Measurements from ENCODE around the gene SYNC.
"Not testable (repeated sequence)": the region's sequence is repeated elsewhere in the genome, so short reads cannot be mapped to it uniquely, and the experiment has no call there.

The SYNC gene

DNA sequence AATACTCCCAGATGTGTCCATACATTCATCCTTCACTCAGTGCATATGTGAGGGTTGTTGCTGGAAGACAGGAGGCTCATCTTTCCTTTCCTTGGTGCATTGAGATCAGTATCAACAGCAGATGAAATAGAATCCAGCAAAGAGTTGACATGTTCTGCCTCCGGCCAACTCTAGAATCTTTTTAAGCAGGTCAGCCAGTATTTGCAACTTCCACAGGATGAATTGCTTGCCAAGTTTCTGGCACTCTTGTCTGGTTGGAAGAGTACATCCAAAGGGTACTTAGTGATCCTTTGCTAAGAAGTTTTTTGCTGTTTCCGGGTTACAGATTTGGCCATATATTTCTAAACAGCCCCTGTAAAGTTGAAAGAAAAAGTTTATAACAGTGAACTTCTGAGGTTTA, 21.1 kb downstream of the SYNC start:
- Histone ChIP-seq H3K9me3 (replicated peaks; ENCODE audit: insufficient read depth, low read length) (no peaks in the 10 kb centered on the region), H3K4me3 (ENCODE audit: low read length) (no peak overlapping the region), H3K27me3 (replicated peaks; ENCODE audit: insufficient read depth, low read length) (no peaks in the 10 kb centered on the region), H3K36me3 (replicated peaks; ENCODE audit: insufficient read depth, low read length) (peaks cover 24% of the 10 kb centered on the region), H3K27ac (ENCODE audit: low read length) (no peak overlapping the region), H3K79me2 (ENCODE audit: low read length) (no peaks in the 10 kb centered on the region), H3K4me2 (ENCODE audit: low read depth, low read length) (no peak overlapping the region), H3F3A (ENCODE audit: insufficient read depth, low read length) (peaks cover 4% of the 10 kb centered on the region; the same call in 1 of the 2 replicates), H3K9me2 (replicated peaks; ENCODE audit: insufficient read depth, low read length) (no peaks in the 10 kb centered on the region), H4K20me1 (ENCODE audit: insufficient read depth, low read length) (no peaks in the 10 kb centered on the region), H3K4me1 (ENCODE audit: low read length) (no peaks in the 10 kb centered on the region), H3K9ac (ENCODE audit: low read length) (no peak overlapping the region), H2AFZ (ENCODE audit: low read length) (no peak overlapping the region)
- no peak for DNase-seq
- TF ChIP-seq, protein P1, sequence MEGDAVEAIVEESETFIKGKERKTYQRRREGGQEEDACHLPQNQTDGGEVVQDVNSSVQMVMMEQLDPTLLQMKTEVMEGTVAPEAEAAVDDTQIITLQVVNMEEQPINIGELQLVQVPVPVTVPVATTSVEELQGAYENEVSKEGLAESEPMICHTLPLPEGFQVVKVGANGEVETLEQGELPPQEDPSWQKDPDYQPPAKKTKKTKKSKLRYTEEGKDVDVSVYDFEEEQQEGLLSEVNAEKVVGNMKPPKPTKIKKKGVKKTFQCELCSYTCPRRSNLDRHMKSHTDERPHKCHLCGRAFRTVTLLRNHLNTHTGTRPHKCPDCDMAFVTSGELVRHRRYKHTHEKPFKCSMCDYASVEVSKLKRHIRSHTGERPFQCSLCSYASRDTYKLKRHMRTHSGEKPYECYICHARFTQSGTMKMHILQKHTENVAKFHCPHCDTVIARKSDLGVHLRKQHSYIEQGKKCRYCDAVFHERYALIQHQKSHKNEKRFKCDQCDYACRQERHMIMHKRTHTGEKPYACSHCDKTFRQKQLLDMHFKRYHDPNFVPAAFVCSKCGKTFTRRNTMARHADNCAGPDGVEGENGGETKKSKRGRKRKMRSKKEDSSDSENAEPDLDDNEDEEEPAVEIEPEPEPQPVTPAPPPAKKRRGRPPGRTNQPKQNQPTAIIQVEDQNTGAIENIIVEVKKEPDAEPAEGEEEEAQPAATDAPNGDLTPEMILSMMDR (IDR thresholded peaks at IDR 0.05; ENCODE audit: low read length) = no peak
- no peak for TF ChIP-seq EZH2phosphoT487 (IDR thresholded peaks at IDR 0.05; ENCODE audit: low read length)
- no peak for TF ChIP-seq EZH2 (optimal IDR thresholded peaks at IDR 0.05; ENCODE audit: low read depth, low read length)

DNA sequence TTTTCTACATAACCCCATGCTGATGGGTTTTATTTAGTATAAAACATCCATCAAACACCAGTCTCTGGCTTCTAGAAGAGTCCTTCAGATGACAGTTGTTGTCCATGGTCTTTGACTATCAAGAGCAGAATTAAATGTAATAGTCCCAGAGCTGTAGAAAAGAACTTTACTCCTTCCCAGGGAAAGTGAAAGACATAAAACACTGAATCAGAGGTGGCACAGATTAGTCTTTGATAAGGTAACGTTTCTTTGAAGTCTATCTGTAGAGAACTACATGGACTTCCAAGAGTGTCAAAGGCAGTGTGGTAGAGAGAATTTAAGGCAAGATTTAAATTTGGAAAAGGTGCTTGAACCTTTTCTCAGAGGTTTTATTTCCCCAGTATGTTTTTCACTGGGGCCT, 21.9 kb downstream of the SYNC start:
- no peak overlapping the region for H3K27ac ChIP-seq (ENCODE audit: low read length)
- no peaks in the 10 kb centered on the region for H3K9me2 ChIP-seq (replicated peaks; ENCODE audit: insufficient read depth, low read length)
- peaks cover 18% of the 10 kb centered on the region for H3K36me3 ChIP-seq (replicated peaks; ENCODE audit: insufficient read depth, low read length)
- no peak overlapping the region for H3K4me2 ChIP-seq (ENCODE audit: low read depth, low read length)
- peaks cover 4% of the 10 kb centered on the region; the same call in 1 of the 2 replicates for H3K79me2 ChIP-seq (ENCODE audit: low read length)
- no peak for DNase-seq
- H3K4me1 ChIP-seq (ENCODE audit: low read length) = no peaks in the 10 kb centered on the region
- H3K9me3 ChIP-seq (replicated peaks; ENCODE audit: insufficient read depth, low read length) = no peaks in the 10 kb centered on the region
- no peaks in the 10 kb centered on the region for H3F3A ChIP-seq (ENCODE audit: insufficient read depth, low read length)
- no peak overlapping the region for H2AFZ ChIP-seq (ENCODE audit: low read length)
- H3K4me3 ChIP-seq (ENCODE audit: low read length) = no peak overlapping the region
- TF ChIP-seq, protein P1 (IDR thresholded peaks at IDR 0.05; ENCODE audit: low read length) = no peak
- TF ChIP-seq EZH2phosphoT487 (IDR thresholded peaks at IDR 0.05; ENCODE audit: low read length) (no peak), EZH2 (optimal IDR thresholded peaks at IDR 0.05; ENCODE audit: low read depth, low read length) (no peak)
- no peaks in the 10 kb centered on the region for H4K20me1 ChIP-seq (ENCODE audit: insufficient read depth, low read length)
- no peak overlapping the region for H3K9ac ChIP-seq (ENCODE audit: low read length)
- no peaks in the 10 kb centered on the region for H3K27me3 ChIP-seq (replicated peaks; ENCODE audit: insufficient read depth, low read length)

DNA sequence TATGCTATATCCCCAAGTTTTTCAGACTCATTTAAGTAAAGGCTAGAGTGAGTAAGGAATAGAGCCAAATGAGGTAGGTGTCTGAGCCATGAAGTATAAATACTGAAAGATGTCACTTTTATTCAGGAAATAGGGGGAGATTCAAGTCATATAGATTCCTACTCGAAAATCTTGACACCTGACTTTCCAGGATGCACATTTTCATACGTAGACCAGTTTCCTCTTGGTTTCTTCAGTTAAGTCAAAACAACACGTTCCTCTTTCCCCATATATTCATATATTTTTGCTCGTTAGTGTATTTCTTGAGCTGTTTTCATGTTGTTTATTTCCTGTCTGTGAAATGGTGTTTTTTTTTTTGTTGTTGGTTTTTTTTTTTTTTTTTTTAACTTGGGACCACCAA, 22.6 kb downstream of the SYNC start:
- not testable (repeated sequence) for H3K4me2 ChIP-seq (ENCODE audit: low read depth, low read length); H3K9me3 ChIP-seq (replicated peaks; ENCODE audit: insufficient read depth, low read length); H3K9me2 ChIP-seq (replicated peaks; ENCODE audit: insufficient read depth, low read length); H3K27me3 ChIP-seq (replicated peaks; ENCODE audit: insufficient read depth, low read length); DNase-seq; H3K4me3 ChIP-seq (ENCODE audit: low read length); H3K4me1 ChIP-seq (ENCODE audit: low read length); H4K20me1 ChIP-seq (ENCODE audit: insufficient read depth, low read length); H3K9ac ChIP-seq (ENCODE audit: low read length); H3K79me2 ChIP-seq (ENCODE audit: low read length); H2AFZ ChIP-seq (ENCODE audit: low read length); H3F3A ChIP-seq (ENCODE audit: insufficient read depth, low read length); H3K27ac ChIP-seq (ENCODE audit: low read length)
- H3K36me3 ChIP-seq (replicated peaks; ENCODE audit: insufficient read depth, low read length) = peaks cover 12% of the 10 kb centered on the region

DNA sequence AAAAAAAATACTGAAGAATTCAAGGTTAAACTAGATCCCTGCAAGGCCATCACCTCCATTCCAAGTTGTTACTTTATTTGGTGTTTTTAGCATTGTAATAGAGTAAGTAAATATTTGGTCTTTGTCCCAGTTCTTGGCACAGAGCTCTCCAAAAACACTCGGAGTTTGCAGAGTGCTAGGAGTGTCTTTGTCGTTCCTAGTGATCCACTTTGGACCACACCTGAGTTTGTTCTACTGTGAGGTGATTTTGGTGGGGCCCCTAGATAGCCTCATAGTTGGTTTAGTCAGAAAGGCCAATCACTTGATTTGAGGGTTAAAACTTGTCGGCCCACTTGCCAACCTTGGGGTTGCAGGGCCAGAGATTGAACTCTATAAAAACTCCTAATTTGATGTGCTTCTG, 25.6 kb downstream of the SYNC start:
- no peak overlapping the region for H3K27ac ChIP-seq (ENCODE audit: low read length)
- H3F3A ChIP-seq (ENCODE audit: insufficient read depth, low read length) = no peaks in the 10 kb centered on the region
- no peak overlapping the region for H3K4me2 ChIP-seq (ENCODE audit: low read depth, low read length)
- H3K4me1 ChIP-seq (ENCODE audit: low read length) = no peaks in the 10 kb centered on the region
- peaks cover 18% of the 10 kb centered on the region for H3K36me3 ChIP-seq (replicated peaks; ENCODE audit: insufficient read depth, low read length)
- H2AFZ ChIP-seq (ENCODE audit: low read length) = no peak overlapping the region
- peaks cover 14% of the 10 kb centered on the region; the same call in 1 of the 2 replicates for H3K79me2 ChIP-seq (ENCODE audit: low read length)
- no peaks in the 10 kb centered on the region for H3K9me2 ChIP-seq (replicated peaks; ENCODE audit: insufficient read depth, low read length)
- no peak for TF ChIP-seq EZH2 (optimal IDR thresholded peaks at IDR 0.05; ENCODE audit: low read depth, low read length)
- no peak for TF ChIP-seq EZH2phosphoT487 (IDR thresholded peaks at IDR 0.05; ENCODE audit: low read length)
- TF ChIP-seq, protein P1 (IDR thresholded peaks at IDR 0.05; ENCODE audit: low read length) = no peak
- no peak for DNase-seq
- H3K9me3 ChIP-seq (replicated peaks; ENCODE audit: insufficient read depth, low read length) = no peaks in the 10 kb centered on the region
- no peaks in the 10 kb centered on the region for H4K20me1 ChIP-seq (ENCODE audit: insufficient read depth, low read length)
- no peaks in the 10 kb centered on the region for H3K27me3 ChIP-seq (replicated peaks; ENCODE audit: insufficient read depth, low read length)
- no peak overlapping the region for H3K4me3 ChIP-seq (ENCODE audit: low read length)
- H3K9ac ChIP-seq (ENCODE audit: low read length) = no peak overlapping the region

DNA sequence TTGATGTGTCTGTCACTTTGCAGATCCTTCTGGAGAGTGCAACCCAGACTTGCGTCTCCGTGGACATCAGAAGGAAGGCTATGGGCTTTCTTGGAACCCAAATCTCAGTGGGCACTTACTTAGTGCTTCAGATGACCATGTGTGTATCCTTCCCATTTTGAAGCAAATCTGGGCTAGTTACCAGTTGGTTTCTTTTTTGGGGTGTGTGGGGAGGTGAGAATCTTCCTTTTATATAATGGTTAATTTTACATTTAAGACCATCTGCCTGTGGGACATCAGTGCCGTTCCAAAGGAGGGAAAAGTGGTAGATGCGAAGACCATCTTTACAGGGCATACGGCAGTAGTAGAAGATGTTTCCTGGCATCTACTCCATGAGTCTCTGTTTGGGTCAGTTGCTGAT, 33.9 kb downstream of the SYNC start:
- not testable (repeated sequence) for H3K4me3 ChIP-seq (ENCODE audit: low read length)
- H3K36me3 ChIP-seq (replicated peaks; ENCODE audit: insufficient read depth, low read length) = peaks cover 15% of the 10 kb centered on the region
- peaks cover 64% of the 10 kb centered on the region for H3K79me2 ChIP-seq (ENCODE audit: low read length)

More for the DNA sequence above, 33.9 kb downstream of the SYNC start:
- not testable (repeated sequence) for DNase-seq; H3K27ac ChIP-seq (ENCODE audit: low read length); H3K9ac ChIP-seq (ENCODE audit: low read length); H4K20me1 ChIP-seq (ENCODE audit: insufficient read depth, low read length); H3K9me2 ChIP-seq (replicated peaks; ENCODE audit: insufficient read depth, low read length); H3K9me3 ChIP-seq (replicated peaks; ENCODE audit: insufficient read depth, low read length); H3F3A ChIP-seq (ENCODE audit: insufficient read depth, low read length); H3K4me1 ChIP-seq (ENCODE audit: low read length); H3K27me3 ChIP-seq (replicated peaks; ENCODE audit: insufficient read depth, low read length); H2AFZ ChIP-seq (ENCODE audit: low read length); H3K4me2 ChIP-seq (ENCODE audit: low read depth, low read length)
